Measurements from ENCODE around the gene CTNNA3.

The CTNNA3 gene

DNA sequence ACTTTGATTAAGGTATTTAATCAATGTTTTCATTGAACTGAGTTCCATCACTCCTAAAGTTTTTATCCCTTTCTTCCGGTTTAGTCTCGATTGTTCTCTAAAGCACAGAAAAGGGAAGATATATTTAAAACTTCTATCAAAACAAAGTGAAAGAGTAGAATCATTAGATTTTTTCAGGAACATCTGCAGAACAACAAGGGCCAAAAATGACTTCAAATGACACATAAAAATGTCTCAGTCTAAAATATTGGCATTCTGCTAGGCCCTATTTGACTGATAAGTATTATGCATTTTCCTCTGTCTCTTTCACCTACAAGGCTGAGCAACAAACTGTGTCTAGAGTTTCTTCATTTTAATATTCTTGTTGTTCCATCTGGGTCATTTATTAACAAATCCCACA, 1669.7 kb downstream of the CTNNA3 start:
- no peak for DNase-seq (ENCODE audit: low read depth)
- TF ChIP-seq, protein P1, sequence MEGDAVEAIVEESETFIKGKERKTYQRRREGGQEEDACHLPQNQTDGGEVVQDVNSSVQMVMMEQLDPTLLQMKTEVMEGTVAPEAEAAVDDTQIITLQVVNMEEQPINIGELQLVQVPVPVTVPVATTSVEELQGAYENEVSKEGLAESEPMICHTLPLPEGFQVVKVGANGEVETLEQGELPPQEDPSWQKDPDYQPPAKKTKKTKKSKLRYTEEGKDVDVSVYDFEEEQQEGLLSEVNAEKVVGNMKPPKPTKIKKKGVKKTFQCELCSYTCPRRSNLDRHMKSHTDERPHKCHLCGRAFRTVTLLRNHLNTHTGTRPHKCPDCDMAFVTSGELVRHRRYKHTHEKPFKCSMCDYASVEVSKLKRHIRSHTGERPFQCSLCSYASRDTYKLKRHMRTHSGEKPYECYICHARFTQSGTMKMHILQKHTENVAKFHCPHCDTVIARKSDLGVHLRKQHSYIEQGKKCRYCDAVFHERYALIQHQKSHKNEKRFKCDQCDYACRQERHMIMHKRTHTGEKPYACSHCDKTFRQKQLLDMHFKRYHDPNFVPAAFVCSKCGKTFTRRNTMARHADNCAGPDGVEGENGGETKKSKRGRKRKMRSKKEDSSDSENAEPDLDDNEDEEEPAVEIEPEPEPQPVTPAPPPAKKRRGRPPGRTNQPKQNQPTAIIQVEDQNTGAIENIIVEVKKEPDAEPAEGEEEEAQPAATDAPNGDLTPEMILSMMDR (conservative IDR thresholded peaks at IDR 0.05; ENCODE audit: low read depth, low read length) = no peak
- H3K4me3 ChIP-seq (ENCODE audit: low read length) = no peak overlapping the region

DNA sequence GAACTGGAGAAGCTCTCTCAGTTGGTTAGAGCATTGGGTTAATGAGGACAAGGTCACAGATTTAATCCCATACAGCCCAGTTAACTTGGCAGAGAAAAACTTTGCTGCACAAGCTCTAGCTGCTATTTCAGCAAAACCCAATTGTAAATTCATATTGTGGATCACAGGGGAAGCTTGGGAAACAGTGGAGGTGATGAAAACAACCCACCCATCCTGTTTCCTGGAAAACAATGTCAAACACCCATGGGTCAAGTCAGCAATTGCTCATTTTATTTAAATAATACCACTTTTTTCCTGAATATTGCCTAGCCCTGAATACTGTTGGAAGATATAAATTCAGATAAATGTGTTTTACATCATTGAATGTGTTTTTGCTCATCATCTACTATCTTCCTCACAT, 1670.8 kb downstream of the CTNNA3 start:
- no peak overlapping the region for H3K4me3 ChIP-seq (ENCODE audit: low read length)
- no peak for DNase-seq (ENCODE audit: low read depth)
- TF ChIP-seq, protein P1 (conservative IDR thresholded peaks at IDR 0.05; ENCODE audit: low read depth, low read length) = no peak

DNA sequence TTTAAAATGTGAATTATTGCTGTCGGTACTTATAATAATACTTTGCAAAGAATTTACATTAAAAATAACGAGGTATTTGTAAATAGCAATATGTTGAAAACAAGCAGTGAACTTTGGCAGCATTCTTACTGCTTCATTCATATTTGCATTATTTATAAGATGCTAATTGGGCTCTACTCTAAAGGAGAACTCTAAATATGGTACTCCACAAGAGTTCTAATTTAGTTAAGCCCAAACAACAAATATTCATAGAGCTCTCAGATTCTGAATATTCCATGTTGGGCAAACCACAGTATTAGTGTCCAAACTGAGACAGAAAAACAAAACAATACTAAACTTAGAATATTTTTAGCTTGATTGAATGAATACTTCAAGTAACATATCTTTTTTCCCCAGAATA, 1674.6 kb downstream of the CTNNA3 start:
- no peak overlapping the region for H3K4me3 ChIP-seq (ENCODE audit: low read length)
- TF ChIP-seq, protein P1 (conservative IDR thresholded peaks at IDR 0.05; ENCODE audit: low read depth, low read length) = no peak
- DNase-seq (ENCODE audit: low read depth) = no peak

DNA sequence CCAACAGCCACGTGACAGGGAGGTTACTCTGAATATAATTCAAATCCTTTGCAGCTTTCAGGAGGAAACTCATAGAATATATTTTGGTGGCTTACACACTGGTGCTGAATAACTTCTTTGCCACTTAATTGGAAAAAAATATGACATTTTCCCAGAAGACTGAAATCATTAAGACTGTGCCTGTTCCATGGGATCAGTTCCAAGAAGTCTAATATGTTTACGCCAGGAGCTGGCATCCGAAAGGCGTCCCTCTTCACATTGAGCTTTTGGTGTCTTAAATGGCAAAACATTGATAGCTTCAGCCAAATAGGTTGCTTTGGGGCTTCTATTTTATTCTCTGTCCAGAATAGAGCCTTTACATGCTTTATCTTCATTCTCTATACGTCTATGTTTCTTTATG, 1687.8 kb downstream of the CTNNA3 start:
- H3K4me3 ChIP-seq (ENCODE audit: low read length) = no peak overlapping the region
- no peak for DNase-seq (ENCODE audit: low read depth)
- TF ChIP-seq, protein P1 (conservative IDR thresholded peaks at IDR 0.05; ENCODE audit: low read depth, low read length) = no peak

DNA sequence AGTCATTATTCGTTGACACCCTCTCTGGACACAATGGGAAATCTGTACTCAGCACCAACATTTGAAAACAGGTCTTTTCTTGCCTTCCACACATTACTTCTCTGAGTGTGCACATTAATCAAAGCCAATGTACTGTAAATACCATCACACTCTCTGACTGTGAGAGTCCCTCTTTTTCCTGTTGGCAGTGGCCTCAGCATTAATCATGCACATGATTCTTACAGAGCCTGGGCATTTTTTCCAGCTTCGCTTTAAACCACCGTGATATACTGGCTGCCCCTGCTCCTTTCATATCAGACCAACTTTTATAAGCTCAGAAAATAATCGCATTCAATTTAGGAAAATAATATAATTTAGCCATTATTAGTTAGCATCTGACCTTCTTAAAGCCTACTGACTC, 1689.6 kb downstream of the CTNNA3 start:
- DNase-seq (ENCODE audit: low read depth) = no peak
- TF ChIP-seq, protein P1 (conservative IDR thresholded peaks at IDR 0.05; ENCODE audit: low read depth, low read length) = no peak
- H3K4me3 ChIP-seq (ENCODE audit: low read length) = no peak overlapping the region

DNA sequence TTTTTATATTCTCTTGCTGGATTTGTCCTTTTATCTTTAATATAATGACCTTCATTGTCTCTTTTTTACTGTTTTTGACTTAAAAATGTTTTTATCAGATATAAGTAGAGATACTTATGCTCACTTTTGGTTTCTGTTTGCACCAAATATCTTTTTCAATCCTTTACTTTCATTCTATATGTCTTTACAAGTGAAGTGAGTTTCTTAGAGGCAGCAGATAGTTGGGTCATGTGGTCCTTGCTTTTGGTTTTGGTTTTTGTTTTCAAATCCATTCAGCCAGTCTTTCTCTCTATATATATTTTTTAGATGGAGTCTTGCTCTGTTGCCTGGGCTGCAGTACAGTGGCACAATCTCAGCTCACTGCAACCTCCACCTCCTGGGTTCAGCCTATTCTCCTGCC, 1702.5 kb downstream of the CTNNA3 start:
- DNase-seq (ENCODE audit: low read depth) = no peak
- no peak overlapping the region for H3K4me3 ChIP-seq (ENCODE audit: low read length)
- TF ChIP-seq, protein P1 (conservative IDR thresholded peaks at IDR 0.05; ENCODE audit: low read depth, low read length) = no peak

DNA sequence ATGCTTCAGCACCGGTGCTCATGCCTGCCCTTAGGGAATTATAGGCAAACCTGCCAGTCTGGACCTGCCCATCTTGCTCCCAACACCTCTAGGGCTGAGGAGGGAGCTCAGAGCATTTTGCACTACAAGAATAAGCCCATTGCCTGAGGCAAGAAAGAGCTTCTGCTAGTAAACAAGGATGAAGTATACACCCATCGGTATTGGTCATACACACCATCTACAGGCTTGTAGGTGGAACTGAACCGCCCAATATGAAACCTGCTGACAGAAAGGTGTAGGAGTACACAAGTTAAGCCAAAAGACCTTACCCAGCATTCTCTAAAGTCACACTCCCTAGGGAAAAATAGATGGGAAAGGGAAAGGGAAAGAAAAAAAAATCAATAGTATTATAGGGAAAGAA, 1727.1 kb downstream of the CTNNA3 start:
- TF ChIP-seq, protein P1 (conservative IDR thresholded peaks at IDR 0.05; ENCODE audit: low read depth, low read length) = no peak
- no peak overlapping the region for H3K4me3 ChIP-seq (ENCODE audit: low read length)
- DNase-seq (ENCODE audit: low read depth) = no peak

Data from retinal pigment epithelial cell (primary cell).